GM06990 (cell line): Measurements from ENCODE around the gene CATSPER4.

Experiments used
- DNase-seq: peaks from one replicate; pipeline ENCODE4 v3.0.0-alpha.2; 2011; ENCODE audit not compliant: insufficient read length; ENCODE audit errors: extremely low read depth
- H3K27me3 ChIP-seq: replicated peaks from 2 replicates; pipeline ENCODE4 v1.6.0; 2011; ENCODE audit warnings: low read length; ENCODE audit not compliant: control insufficient read depth, insufficient read depth
- H3K36me3 ChIP-seq: 2 replicates; pipeline ENCODE4 v1.5.1; 2011; ENCODE audit warnings: low read length; ENCODE audit not compliant: control insufficient read depth, insufficient read depth
- H3K4me3 ChIP-seq: replicated peaks from 2 replicates; pipeline ENCODE4 v1.5.1; 2011; ENCODE audit warnings: low read depth, mild to moderate bottlenecking, control low read depth, low read length
- CTCF ChIP-seq: IDR thresholded peaks from 2 replicates; pipeline ENCODE4 v1.5.1; 2011; ENCODE audit warnings: low read length, control low read depth, mild to moderate bottlenecking, inconsistent platforms; ENCODE audit not compliant: insufficient read depth, poor library complexity, severe bottlenecking

CATSPER4 gene

GRCh38 chr1:26184883-26185282, 5.5 kb upstream of the CATSPER4 start:
- no peak for DNase-seq
- no peak overlapping the region for H3K4me3 ChIP-seq
- TF ChIP-seq CTCF, result no peak
- H3K27me3 ChIP-seq, result no peaks in the 10 kb centered on the region
- H3K36me3 ChIP-seq, result no peaks in the 10 kb centered on the region

- no peak for DNase-seq
- Histone ChIP-seq H3K27me3 (no peaks in the 10 kb centered on the region), H3K4me3 (no peak overlapping the region), H3K36me3 (no peaks in the 10 kb centered on the region)
- no peak for TF ChIP-seq CTCF
Observed at GRCh38 chr1:26187882-26188281, 2.5 kb upstream of the CATSPER4 start.

- no peaks in the 10 kb centered on the region for H3K36me3 ChIP-seq
- DNase-seq, result no peak
- no peak overlapping the region for H3K4me3 ChIP-seq
- no peaks in the 10 kb centered on the region for H3K27me3 ChIP-seq
- TF ChIP-seq CTCF, result no peak
Observed at GRCh38 chr1:26188477-26188876, 1.9 kb upstream of the CATSPER4 start.

- no peak for DNase-seq
- H3K27me3 ChIP-seq, result no peaks in the 10 kb centered on the region
- H3K4me3 ChIP-seq, result no peak overlapping the region
- H3K36me3 ChIP-seq, result no peaks in the 10 kb centered on the region
- TF ChIP-seq CTCF, result no peak
Observed at GRCh38 chr1:26189331-26189730, 1.1 kb upstream of the CATSPER4 start.

GRCh38 chr1:26189751-26190275, 589 bp upstream of the CATSPER4 start:
- H3K36me3 ChIP-seq, result no peaks in the 10 kb centered on the region
- H3K4me3 ChIP-seq, result no peak overlapping the region
- no peak for DNase-seq
- no peak for TF ChIP-seq CTCF
- no peaks in the 10 kb centered on the region for H3K27me3 ChIP-seq

GRCh38 chr1:26191739-26192138, 1.3 kb downstream of the CATSPER4 start:
- Histone ChIP-seq H3K4me3 (no peak overlapping the region), H3K27me3 (no peaks in the 10 kb centered on the region), H3K36me3 (no peaks in the 10 kb centered on the region)
- TF ChIP-seq CTCF, result no peak
- DNase-seq, result no peak
